ENCODE results near the gene CCNT2.
"Not testable (repeated sequence)": the region's sequence is repeated elsewhere in the genome, so short reads cannot be mapped to it uniquely, and the experiment has no call there.

The CCNT2 gene

GRCh38 chr2:134976074-134976702 is 57.6 kb downstream of the CCNT2 start:
- DNase-seq = no peak

DNA sequence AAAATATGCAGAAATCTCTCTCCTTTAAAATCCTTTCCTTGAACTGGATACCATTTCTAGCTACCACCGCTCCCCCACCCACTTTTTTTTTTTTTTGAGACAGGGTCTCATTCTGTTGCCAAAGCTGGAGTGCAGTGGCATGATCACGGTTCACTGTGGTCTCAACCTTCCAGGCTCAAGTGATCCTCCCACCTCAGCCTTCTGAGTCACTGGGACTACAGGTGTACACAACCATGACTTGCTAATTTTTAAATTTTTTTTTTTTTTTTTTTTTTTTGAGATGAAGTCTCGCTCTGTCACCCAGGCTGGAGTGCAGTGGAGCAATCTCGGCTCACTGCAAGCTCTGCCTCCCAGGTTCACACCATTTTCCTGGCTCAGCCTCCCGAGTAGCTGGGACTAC is 58.5 kb downstream of the CCNT2 start:
- DNase-seq = not testable (repeated sequence)

- DNase-seq = no peak
These were observed 60.6 kb downstream of the CCNT2 start for GRCh38 chr2:134979221-134979620.

- DNase-seq = no peak
These were observed 62.0 kb downstream of the CCNT2 start for GRCh38 chr2:134980639-134981038.

- DNase-seq = no peak
These were observed 64.0 kb downstream of the CCNT2 start for GRCh38 chr2:134982603-134983002.

- no peak for DNase-seq
These were observed 66.4 kb downstream of the CCNT2 start for GRCh38 chr2:134985061-134985460.

DNA sequence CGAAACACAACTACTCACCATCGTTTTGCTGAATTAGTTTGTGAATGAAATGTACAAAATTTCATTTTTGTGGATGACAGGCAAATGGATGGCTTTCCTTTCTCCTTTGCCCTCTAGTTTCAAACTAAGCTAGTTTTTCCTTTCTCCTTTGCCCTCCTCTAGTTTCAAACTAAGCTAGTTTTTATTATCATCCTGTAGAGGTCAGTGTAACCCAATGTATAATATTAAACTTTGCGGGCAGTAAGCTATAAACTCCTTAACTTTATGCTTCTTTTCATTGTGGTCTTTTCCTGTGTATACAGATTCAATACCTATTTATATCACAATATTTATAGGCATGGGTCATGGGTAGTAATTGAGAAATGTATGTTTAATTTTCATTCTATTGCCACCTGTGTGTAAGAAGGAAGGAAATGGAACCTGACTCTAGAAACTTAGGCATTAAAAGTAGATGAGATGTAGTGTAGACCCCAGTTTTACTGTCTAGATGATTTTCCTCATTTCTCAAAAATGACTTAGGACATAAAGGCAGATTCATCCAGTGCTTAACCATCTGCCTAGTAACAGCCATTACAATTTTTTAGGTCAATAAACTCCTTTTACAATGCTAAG is 70.5 kb downstream of the CCNT2 start:
- DNase-seq = peak; percentile 21

DNA sequence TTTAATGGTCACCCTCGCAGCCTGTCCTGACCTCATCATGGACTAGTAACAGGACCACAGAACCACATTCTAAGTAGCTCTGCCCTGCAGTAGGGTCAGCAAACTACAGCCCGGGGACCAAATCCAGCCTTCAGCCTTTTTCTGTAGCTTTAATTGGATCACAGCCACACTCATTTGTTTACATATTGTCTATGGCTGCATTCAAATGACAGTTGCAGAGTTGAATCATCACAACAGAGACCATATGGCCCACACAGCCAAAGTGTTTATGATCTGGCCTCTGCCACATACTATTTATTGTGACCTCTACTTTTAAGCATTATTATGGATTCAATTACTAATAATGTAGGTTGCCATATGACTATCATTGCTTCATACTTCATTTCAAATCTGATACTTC is 80.9 kb downstream of the CCNT2 start:
- no peak for DNase-seq

DNA sequence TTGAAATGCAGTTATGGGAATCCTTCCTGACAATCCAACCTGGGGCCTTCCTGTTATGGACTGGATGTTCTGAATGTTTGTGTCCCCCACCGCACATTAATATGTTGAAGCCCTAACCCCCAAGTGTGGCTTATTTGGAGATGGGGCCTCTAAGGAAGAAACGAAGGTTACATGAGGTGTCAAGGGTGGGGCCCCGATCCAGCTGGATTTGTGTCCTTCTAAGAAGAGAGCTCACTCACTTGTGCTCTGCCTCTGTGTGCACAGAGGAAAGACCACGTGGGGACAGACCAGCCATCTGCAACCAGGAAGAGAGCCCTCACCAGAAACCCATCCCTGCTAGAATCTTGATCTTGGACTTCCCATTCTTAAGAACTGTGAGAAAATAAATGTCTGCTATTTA is 84.2 kb downstream of the CCNT2 start:
- DNase-seq = no peak

- DNase-seq = peak; percentile 54
These were observed 85.6 kb downstream of the CCNT2 start for GRCh38 chr2:135004005-135004746.

- no peak for DNase-seq
These were observed 87.1 kb downstream of the CCNT2 start for GRCh38 chr2:135005753-135006152.

Measured in NCI-H1092 treated with DMSO at 0.1 percent for 48 hours (cell line).